KMS-11 (cell line): ENCODE results near the gene CCDC136.

ENCODE experiments used
- H2AFZ ChIP-seq: fragments of 200-600 bp; sonication (generic); 2 replicates; pipeline ENCODE4 v1.6.1; 2016; ENCODE audit warnings: antibody characterized with exemption, mixed run types, low read depth
- H3K27ac ChIP-seq: fragments of 200-600 bp; sonication (generic); 2 replicates; pipeline ENCODE4 v1.6.1; 2016; ENCODE audit warnings: mild to moderate bottlenecking, mixed run types
- H3K27me3 ChIP-seq: fragments of 200-600 bp; sonication (generic); 2 replicates; pipeline ENCODE4 v1.6.1; 2017; ENCODE audit warnings: mild to moderate bottlenecking, low read depth, mixed run types, moderate library complexity; ENCODE audit not compliant: insufficient read depth
- H3K36me3 ChIP-seq: fragments of 200-600 bp; sonication (generic); 2 replicates; pipeline ENCODE4 v1.6.1; 2017; ENCODE audit warnings: mild to moderate bottlenecking, mixed run types; ENCODE audit not compliant: insufficient read depth
- H3K4me1 ChIP-seq: fragments of 200-600 bp; sonication (generic); 2 replicates; pipeline ENCODE4 v1.6.1; 2016; ENCODE audit warnings: mild to moderate bottlenecking, low read depth, mixed run types; ENCODE audit not compliant: poor library complexity, severe bottlenecking
- H3K4me2 ChIP-seq: fragments of 200-600 bp; sonication (generic); 2 replicates; pipeline ENCODE4 v1.7.0; 2016; ENCODE audit warnings: mild to moderate bottlenecking, mixed run types
- H3K4me3 ChIP-seq: fragments of 200-600 bp; sonication (generic); IDR thresholded peaks from 2 replicates; pipeline ENCODE4 v1.6.1; 2017; ENCODE audit warnings: low read depth, low read length, mixed read lengths; ENCODE audit not compliant: insufficient read depth
- H3K79me2 ChIP-seq: fragments of 200-600 bp; sonication (generic); 2 replicates; pipeline ENCODE4 v1.6.1; 2016; ENCODE audit warnings: low read depth, mixed run types; ENCODE audit not compliant: insufficient read depth
- H3K9ac ChIP-seq: fragments of 200-600 bp; sonication (generic); 2 replicates; pipeline ENCODE4 v1.6.1; 2016; ENCODE audit warnings: mild to moderate bottlenecking, mixed run types
- H4K20me1 ChIP-seq: fragments of 200-600 bp; sonication (generic); 2 replicates; pipeline ENCODE4 v1.6.1; 2016; ENCODE audit warnings: mild to moderate bottlenecking, mixed run types; ENCODE audit not compliant: insufficient read depth
- CTCF ChIP-seq: fragments of 200-600 bp; sonication (generic); conservative IDR thresholded peaks from 2 replicates; pipeline ENCODE4 v1.6.1; 2017; ENCODE audit warnings: low read depth, mild to moderate bottlenecking, antibody characterized with exemption, low read length, moderate library complexity, mixed read lengths

The CCDC136 gene

GRCh38 chr7:128840326-128841170, 48.8 kb downstream of the CCDC136 start:
- H3K4me2 ChIP-seq, result no peak overlapping the region

GRCh38 chr7:128841171-128841690, 49.5 kb downstream of the CCDC136 start:
- no peaks in the 10 kb centered on the region for H4K20me1 ChIP-seq

More at GRCh38 chr7:128840326-128841170, 48.8 kb downstream of the CCDC136 start:
- Histone ChIP-seq H3K27me3 (no peaks in the 10 kb centered on the region; the same call in 1 of the 2 replicates), H3K79me2 (no peaks in the 10 kb centered on the region), H4K20me1 (no peaks in the 10 kb centered on the region), H3K4me3 (no peak overlapping the region), H3K4me1 (peaks cover 7% of the 10 kb centered on the region), H3K9ac (no peak overlapping the region), H3K36me3 (no peaks in the 10 kb centered on the region), H3K27ac (no peak overlapping the region), H2AFZ (no peak overlapping the region)
- TF ChIP-seq CTCF, result no peak

GRCh38 chr7:128841921-128842673, 50.3 kb downstream of the CCDC136 start:
- peak; percentile 84 for TF ChIP-seq CTCF
- Histone ChIP-seq H3K27ac (no peak overlapping the region), H2AFZ (peak overlapping the region; percentile 48; the same call in 1 of the 2 replicates)

More at GRCh38 chr7:128841171-128841690, 49.5 kb downstream of the CCDC136 start:
- no peak overlapping the region for H3K27ac ChIP-seq
- TF ChIP-seq CTCF, result no peak
- H3K4me3 ChIP-seq, result no peak overlapping the region
- H2AFZ ChIP-seq, result no peak overlapping the region
- no peaks in the 10 kb centered on the region; the same call in 1 of the 2 replicates for H3K27me3 ChIP-seq
- peaks cover 7% of the 10 kb centered on the region for H3K4me1 ChIP-seq
- no peak overlapping the region for H3K4me2 ChIP-seq
- H3K79me2 ChIP-seq, result no peaks in the 10 kb centered on the region
- H3K9ac ChIP-seq, result no peak overlapping the region
- no peaks in the 10 kb centered on the region for H3K36me3 ChIP-seq

GRCh38 chr7:128842674-128843641, 51.2 kb downstream of the CCDC136 start:
- no peaks in the 10 kb centered on the region for H4K20me1 ChIP-seq
- no peaks in the 10 kb centered on the region for H3K79me2 ChIP-seq

More at GRCh38 chr7:128841921-128842673, 50.3 kb downstream of the CCDC136 start:
- no peaks in the 10 kb centered on the region for H3K79me2 ChIP-seq
- no peak overlapping the region for H3K9ac ChIP-seq
- peaks cover 7% of the 10 kb centered on the region for H3K4me1 ChIP-seq
- H3K36me3 ChIP-seq, result no peaks in the 10 kb centered on the region
- H3K4me2 ChIP-seq, result no peak overlapping the region
- no peaks in the 10 kb centered on the region for H4K20me1 ChIP-seq
- no peak overlapping the region for H3K4me3 ChIP-seq
- no peaks in the 10 kb centered on the region; the same call in 1 of the 2 replicates for H3K27me3 ChIP-seq

More at GRCh38 chr7:128842674-128843641, 51.2 kb downstream of the CCDC136 start:
- no peak overlapping the region for H2AFZ ChIP-seq
- no peak for TF ChIP-seq CTCF
- H3K4me3 ChIP-seq, result no peak overlapping the region
- peaks cover 7% of the 10 kb centered on the region for H3K4me1 ChIP-seq
- H3K36me3 ChIP-seq, result no peaks in the 10 kb centered on the region
- no peaks in the 10 kb centered on the region; the same call in 1 of the 2 replicates for H3K27me3 ChIP-seq
- H3K4me2 ChIP-seq, result no peak overlapping the region
- no peak overlapping the region for H3K27ac ChIP-seq
- H3K9ac ChIP-seq, result no peak overlapping the region
